Measurements from ENCODE around the gene RSPH3.

The RSPH3 gene

DNA sequence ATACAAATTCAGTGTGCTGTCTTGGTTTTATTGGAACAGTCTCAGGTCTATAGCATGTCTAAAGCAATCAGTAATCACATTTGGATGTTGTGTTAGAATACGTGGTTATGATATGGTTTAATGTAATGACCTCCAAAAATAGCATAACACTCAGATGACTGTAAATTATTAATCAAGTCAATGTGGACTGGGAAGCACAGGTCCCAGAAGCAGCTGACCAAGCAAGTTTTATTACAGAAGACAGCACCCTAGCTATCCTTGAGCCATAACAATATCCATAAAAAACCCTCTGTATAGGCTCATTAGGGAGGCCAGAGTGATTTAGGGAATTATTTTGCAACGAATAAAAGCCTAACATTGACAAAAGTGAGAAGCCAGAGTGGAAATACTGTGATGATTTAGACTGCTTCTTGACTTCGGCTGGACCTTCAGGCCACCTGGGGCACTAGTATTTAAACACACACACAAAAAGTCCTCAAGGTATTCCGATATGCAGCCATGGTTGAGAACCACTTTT lies 66.9 kb downstream of the RSPH3 start:
- DNase-seq (ENCODE audit: low read depth) = no peak

DNA sequence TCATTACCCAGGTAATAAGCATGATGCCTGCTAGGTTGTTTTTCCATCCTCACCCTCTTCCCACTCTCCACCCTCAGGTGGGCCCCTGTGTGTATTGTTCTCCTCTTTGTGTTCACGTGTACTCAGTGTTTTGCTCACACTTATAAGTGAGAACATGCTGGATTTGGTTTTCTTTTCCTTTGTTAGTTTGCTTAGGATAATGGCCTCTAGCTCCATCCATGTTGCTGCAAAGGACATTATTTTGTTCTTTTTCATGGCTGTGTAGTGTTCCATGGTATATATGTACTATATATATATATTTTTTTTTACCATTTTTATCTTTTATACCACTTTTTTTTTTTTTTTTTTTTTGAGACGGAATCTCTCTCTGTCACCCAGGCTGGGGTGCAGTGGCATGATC lies 71.9 kb downstream of the RSPH3 start:
- DNase-seq (ENCODE audit: low read depth) = no peak

DNA sequence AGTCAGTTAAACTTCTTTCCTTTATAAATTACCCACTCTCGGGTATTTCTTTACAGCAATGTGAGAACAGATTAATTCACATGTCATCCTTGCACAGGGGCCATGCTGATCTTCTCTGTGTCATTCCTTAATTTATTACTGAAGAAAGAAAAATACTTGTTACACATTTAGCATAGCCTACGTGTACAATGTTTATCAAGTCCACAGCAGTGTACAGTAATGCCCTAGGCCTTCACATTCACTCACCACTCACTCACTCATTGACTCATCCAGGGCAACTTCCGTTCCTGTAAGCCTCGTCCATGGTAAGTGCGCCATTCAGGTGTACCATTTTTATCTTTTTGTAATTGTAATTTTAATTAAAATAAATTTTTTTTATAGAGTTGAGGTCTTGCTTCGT lies 73.6 kb downstream of the RSPH3 start:
- DNase-seq (ENCODE audit: low read depth) = no peak

DNA sequence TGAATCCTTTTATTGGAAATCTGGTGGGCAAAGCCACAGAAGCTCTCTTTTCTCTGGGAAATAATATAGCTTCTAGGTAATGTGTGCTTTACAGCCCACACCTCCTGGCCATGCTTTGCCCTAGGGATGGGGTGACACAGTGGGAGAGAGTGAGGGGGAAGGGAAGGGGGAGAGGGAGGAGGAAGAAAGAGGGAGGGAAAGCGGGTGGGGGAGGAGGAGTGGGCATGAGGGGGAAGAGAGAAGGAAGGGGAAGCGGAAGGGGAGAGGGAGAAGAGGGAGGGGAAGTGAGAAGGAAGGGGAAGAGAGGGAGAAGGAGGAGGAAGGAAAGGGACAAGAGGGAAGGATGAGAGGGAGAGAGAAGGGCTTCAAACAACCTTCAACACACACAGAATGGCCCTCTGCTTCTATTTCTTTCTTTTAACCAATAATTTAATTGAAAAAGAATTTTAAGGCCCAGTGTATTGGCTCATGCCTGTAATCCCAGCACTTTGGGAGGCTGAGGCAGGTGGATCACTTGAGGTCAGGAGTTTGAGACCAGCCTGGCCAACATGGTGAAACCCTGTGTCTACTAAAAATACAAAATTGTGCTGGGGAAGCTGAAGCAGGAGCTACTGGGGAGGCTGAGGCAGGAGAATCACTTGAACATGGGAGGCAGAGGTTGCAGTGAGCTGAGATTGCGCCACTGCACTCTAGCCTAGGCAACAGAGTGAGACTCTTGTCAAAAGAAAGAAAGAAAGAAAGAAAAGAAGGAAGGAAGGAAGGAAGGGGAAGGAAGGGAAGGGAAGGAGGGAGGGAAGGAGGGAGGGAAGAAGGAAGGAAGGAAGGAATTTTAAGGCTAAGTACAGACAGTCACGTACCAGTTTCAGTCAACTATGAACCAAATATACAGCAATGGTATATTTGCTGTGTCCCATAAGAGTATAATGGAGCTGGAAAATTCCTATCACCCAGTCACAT lies 75.2 kb downstream of the RSPH3 start:
- DNase-seq (ENCODE audit: low read depth) = no peak

DNA sequence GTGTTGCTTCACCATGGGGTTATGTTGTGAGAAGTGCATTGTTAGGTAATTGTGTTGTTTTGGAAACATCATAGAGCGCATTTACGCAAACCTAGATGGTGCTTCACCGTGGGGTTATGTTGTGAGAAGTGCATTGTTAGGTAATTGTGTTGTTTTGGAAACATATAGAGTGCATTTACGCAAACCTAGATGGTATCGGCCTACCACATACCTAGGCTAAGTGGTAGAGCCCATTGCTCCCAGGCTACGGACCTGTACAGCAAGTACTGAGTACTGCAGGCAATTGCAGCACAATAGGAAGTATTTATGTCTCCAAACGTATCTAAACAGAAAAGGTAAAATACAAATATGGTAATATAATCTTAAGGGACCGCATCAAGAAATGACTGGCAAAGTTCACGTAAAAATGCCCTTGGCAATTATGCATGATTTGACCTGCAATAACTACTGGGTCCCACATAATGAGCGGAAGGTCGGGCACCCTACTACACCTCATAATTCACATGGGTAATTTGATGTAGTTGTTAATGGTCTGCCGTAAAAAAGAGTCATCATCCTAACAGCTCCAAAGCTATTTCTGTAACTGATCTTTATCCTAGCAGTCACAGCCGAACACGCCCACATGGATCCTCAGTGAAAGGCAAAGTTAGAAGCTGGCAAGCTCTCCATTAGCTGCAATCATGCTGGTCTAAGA lies 76.0 kb downstream of the RSPH3 start:
- DNase-seq (ENCODE audit: low read depth) = no peak
